Glomerular visceral epithelial cell (primary cell): ENCODE data around the gene PARD3.
A peak's percentile ranks its signal among the peaks of the same experiment; 100 is the strongest.
"Not testable (repeated sequence)": the region's sequence is repeated elsewhere in the genome, so short reads cannot be mapped to it uniquely, and the experiment has no call there.

Experiments
- DNase-seq: peaks from one replicate; pipeline ENCODE4 v3.0.0-alpha.2; 2016; ENCODE audit errors: extremely low spot score

The PARD3 gene

DNA sequence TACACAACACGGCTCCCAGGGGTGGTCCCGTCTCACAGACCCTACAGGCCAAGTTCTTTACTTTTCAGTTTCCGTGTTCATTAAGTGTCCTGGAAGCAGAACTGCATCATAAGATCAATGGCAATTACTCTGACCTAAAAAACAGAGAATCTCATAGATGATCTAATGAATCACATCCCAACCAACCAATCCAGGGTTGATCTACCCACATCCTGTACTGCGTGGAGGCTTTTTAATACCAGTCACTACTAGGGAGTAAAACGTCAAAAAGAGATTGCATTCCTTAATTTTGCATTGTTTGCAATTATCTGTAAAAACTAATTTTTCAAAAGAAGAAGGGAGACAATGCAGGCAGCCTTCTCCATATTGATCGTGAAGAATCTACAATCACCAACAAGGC is 72.6 kb downstream of the PARD3 start:
- no peak for DNase-seq

DNA sequence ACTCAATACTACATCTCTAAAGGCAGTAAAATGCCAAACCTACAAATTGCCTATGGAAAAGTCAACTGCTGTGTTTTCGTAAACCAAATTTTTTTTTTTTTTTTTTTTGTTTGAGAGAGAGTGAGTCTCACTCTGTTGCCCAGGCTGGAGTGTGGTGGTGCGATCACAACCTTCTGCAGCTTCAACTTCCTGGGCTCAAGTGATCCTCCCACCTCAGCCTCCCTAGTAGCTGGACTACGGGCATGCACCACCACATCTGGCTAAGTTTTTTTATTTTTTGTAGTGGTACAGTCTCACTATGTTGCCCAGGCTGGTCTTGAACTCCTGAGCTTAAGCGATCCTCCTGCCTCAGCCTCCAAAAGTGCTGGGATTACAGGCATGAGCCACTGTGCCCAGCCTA is 74.0 kb downstream of the PARD3 start:
- DNase-seq: not testable (repeated sequence)

DNA sequence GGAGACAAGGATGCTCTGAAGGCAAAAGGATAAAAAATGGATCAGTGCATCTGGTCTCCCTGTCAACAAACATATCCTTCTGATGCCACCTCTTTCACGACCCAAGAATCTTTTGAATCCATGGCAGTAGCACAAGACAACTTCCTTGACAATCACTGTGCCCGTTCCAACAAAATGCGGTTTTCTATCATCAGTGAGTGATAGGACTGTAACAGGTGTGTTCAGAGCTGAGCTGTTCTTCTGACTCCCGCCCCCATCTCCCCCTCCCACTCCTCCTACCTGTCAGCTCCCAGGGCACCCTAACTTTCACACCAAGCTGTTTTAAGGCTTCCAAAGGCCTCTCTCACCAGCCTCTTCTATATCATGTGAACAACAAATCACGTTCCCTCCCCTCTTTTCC is 74.8 kb downstream of the PARD3 start:
- DNase-seq: peak; percentile 22

DNA sequence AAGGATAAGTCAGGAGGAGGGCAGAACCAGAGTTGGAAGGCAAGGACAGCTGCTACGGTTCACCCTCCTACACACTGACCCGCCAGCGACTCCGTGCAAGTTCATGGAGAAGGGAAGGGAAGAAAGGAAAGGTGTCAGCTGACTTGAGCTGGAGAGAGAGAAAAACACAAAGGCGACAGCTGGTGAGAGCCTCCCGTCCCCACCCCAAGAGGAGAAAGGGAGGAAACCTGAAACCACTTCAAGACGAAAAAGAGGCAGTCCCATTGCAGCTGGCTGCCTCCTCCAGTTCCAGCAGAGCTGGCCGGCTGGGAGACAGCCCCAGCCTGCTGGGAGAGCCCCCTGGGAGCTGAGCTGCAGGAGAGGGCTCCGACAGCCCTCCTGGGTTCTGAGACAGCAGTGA is 75.2 kb downstream of the PARD3 start:
- DNase-seq: peak; percentile 84

DNA sequence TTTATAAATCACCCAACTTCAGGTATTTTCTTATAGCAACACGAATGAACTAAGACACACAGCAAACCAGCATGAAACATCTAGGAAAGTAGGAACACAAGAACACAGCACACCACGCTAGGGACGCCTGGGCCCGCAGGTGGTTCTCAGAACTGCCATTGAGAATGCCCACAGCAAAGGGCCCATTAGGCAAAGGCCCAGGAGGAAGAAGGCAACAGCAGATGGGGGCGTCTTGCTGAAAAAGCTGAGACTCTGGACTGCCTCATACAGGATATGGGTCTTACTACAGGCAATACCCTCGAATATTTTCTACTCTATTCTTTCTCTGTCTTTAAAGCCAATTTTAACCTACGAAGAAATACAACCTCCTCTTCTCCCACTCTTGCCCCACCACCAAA is 77.3 kb downstream of the PARD3 start:
- no peak for DNase-seq

DNA sequence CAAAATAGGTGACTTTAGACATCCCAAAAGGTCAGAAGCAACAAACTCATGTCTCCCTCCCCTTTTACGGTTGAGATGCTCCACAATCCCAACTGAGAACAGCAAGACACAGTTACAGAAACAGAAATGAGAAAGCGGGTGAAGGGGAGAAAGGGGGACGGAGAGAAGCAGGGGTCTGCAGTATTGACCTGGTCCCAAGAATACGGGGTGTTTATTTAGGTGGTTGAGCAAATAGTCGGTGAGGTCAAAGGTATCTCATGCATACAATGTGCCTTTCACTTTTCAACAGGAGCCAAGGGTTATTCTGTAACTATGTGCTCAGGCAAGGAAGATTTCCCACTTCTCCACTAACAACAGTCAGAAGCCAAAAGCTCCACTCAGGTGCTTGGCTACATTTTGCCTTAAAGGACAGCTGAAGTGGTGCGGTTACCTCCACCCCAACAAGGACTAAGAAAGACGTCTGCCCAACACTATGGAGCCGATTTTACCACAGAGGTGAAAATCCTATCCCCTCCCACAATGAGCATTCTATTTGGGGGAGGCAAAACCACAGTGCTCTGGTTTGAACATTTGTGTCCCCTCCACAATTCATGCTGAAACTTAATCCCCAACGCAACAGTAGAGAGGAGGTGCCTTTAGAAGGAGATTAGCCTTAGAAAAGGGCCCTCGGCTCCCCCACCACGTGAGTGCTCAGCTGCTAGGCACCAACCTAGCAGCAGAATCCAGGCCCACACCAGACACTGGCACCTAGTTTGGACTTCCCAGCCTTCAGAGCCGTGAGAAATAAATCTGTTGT is 77.9 kb downstream of the PARD3 start:
- peak; percentile 52 for DNase-seq

DNA sequence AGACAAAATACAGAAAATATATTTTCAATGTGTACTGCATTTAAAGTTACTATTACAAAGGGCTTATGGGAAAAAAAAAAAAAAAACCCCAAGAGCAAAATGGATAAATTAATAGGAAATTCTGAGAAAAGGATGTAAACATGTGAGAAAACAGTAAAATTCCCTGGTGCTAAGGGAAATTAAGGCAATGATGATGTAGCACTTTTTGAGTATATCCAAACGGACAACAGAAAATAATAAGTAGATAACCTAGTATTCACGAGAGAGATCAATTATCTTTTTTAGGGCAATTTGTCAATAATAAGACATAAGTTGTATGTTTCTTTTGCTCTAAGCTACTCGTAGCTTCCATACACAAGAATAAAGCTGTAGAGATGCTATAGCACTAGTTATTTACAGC is 80.2 kb downstream of the PARD3 start:
- no peak for DNase-seq

DNA sequence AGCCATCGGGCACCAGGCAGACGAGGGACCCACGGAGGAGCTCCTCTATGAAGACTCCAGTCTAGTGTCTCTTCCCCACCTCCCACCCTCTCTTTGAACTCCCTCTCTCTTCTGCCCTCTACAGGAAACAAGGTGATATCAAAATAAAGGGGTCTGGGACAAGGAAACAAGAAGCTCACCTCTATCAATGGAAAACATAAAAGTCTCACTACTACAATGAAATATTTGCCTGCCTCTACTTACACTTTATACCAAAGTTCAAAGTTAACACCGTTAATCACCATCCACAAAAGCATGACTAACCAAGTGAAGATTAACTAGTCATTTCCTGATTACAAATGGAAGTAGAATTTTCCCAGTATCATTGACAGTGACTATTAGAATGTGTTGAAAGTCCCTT is 82.2 kb downstream of the PARD3 start:
- DNase-seq: peak; percentile 58

DNA sequence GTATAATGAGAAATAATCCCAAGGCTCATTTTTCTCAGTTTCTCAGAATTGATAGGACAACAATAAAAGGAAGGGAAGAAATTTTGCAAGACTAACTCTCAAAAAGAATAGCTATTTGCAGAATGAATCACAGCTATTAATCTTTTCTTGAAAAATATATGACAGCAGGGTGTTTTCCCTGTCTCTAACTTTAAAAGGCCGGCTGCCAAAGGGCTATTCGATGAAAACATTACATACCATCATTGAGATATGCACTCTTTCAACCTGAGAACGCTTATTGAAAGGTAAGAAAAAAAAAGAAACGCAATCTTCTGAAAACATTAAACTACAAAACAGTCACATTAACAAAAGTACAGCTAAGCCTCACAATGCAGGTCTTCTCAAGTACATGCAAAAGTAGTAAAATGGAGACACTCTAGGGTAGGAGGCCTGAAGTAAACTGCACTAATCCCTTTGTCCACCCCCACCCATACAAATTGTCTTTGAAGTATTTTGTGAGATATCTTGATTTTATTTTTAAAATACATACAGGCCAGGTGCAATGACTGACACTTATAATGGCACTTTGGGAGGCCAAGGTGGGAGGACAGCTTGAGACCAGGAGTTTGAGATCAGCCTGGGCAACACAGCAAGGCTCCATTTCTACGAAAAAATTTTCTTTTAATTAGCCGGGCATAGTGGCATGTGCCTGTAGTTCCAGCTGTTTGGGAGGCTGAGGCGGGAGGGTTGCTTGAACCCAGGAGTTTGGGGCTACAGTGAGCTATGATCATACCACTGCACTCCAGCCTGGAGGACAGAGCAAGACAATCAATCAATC is 83.0 kb downstream of the PARD3 start:
- DNase-seq: peak; percentile 68

DNA sequence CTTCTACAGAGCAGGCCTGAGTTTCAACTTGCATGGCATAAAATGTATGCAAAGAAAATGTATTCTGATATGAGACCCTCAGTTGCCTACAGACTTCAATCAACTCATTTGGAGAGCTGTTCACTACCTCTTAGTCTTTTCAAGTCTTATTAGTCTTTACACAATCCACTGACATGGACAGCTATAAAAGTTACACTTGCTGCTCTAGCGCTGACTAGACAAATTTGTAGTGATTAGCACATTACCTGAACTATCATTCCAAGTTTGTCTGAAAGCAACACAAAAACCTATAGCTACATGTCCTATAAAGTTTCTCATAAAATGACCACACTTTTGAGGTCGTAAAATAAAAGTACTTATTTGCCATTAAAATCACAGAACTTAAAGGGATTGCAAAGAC is 83.9 kb downstream of the PARD3 start:
- DNase-seq: no peak

DNA sequence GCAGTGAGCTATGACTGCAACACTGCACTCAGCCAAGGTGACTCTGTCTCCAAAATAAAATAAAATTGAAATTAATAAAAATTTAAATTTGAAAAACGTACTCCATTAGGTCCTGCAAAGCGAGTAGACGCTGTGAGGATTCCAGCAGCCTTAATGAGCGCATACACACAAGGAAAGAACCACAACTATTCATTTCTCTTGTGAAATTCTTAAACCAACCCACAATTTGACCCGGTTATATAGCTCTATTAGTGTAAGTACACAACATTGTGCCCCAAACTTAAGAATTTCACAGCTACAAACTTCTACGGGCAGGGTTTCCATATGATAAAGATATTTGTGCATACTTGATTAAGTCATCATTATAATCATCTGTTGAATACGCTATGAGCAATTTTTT is 84.4 kb downstream of the PARD3 start:
- DNase-seq: no peak

DNA sequence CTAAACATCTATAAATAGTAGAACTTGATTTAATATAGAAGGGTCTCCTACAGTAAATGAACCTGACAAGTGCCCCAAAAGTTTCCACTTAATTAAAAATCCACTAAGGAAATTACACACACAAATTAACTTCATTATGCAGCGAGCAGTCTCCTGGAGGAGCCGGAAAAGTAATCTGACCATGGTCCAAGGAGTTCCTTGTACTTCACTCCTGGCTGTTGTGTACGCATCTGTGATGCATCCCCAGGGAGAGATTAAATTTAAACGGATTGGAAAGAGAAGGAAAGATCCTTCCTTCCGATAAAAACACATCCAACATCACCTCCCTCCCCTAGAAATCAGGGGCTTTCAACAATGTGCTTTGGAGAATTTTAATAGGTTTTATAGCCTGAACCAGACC is 85.5 kb downstream of the PARD3 start:
- no peak for DNase-seq

DNA sequence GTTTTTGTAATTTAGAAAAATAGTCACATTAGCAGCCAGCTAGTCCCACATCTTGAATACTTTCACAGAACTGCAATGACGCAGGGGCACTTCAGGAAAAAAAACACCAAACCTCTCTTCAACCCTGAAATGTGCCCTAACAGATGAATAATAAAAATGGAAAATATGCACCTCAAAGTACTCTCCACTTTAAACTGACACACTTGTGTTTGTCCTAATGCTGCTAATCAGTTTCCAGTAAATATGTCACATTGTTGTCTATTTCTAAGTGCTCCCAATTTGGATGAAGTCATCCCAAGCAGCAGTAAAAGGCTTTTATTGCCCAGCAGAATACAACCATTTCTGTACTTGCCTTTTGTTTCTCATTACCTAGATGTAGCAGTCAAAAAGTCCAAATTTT is 86.7 kb downstream of the PARD3 start:
- no peak for DNase-seq

DNA sequence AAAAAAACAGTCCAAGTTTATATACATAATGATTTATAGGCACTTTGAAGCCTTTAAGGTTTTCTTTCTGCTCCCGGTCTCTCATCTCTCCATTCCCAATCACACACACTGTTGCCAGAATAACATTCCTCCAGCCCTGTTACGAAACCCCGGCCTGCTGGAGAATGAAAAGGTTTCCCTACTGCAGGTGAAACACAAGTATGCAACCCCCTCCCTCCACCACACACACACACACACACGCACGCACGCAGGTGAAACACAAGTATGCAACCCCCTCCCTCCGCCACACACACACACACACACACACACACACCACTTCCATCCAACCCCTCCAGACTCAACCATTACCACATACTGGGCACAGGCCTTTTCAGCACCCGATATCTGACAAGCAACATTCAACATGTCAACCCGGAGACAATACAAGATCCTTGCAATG is 87.5 kb downstream of the PARD3 start:
- DNase-seq: no peak

DNA sequence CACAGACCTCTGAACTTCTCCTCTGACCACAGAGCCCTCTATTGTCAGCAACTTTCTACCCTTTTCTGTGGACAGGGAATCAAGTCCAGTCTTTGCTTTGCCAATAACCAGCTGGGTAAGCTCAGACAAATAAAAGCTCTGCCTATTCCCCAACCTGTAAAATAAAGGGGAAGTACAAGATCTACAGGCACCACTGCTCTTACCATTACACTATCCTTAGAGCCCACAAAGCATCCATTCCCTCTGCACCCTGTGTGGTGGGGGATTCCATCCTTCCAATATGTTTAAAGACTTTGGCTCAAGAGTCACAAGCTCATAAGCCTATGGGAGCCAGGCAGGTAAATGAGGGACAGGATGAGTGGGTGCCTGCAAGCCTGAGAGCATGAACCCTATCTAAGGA is 88.2 kb downstream of the PARD3 start:
- DNase-seq: no peak

DNA sequence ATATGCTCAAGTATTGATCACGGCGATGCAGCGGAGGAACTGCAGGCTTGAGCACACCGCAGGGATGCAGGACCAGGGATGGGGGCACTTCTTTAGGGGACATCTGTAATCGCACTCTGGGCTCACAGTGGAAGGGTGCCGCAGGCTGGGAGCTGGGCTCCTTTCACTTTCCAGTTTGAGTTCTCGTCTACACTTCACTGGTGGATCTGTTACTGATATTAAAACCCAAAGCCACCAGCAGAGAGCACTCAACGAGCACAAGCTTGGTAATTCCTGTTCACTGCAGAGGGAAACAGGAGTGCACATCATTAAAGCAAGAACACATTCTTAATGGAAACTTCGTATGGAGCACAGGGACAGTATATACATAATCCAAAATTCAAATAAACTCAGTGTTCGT is 91.3 kb downstream of the PARD3 start:
- peak; percentile 76 for DNase-seq

DNA sequence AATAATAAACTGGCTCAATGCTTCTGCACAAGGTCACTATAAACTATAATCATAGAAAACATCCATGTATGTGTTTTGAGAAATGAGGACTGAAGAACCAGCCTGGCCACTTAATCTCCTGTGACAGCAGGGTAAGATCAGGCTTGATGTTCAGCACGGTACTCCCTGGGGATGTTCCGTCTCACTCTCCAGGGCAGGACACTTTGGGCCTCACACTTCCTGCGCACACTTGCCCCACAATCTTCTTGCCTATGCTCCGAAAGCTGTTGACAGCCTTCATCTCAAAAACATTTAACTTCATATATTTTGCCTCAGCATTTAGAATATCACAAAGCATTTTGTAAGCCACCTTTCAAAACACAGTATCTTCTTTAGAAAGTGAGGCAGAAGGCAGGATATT is 92.7 kb downstream of the PARD3 start:
- no peak for DNase-seq

DNA sequence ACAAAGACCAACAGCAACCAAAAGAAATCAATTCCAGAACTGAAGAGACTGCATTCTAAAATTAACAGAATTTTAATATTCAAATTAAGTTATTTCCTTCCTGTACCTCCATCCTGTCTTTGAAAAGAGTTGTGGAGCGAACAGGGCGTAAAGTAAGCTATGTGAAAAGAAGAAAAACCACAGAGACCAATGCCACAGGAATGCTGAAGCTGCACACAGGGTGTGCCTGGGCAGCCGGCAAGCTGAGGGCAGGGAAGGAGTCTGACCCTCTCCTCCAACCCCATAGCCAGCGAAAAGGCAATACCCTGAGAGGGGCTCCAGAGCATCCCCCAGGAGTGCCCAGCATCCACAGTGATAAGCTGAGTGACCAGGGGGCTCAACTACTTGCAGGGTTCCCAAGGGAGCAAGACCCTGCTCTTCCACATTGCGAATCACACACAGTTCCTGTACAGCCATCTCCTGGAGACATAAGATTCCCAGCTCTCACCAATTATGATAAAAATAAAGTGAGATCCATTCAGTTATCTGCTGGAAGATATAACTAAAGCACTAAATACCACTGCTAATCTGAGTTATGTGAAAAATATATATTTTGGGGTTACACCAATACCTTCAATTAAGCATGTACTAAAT is 93.8 kb downstream of the PARD3 start:
- DNase-seq: peak; percentile 82

DNA sequence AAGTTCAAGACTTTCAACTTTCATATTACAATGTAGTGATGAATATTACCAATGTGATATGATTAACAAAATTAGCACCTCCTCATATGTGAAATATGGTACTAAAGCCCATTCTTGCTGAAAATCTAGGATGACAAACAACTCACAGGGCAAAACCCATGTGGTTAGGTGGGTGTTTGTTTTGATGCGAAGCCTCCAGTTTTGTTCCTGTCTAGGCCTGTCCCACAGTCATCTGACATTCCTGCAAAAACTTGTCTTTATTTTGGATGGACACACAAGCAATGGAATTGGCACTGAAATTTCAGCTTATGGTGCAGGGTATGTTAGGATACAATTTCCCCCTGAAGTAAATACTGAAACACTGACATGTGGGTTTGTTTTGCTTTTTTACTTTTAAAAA is 95.3 kb downstream of the PARD3 start:
- no peak for DNase-seq

DNA sequence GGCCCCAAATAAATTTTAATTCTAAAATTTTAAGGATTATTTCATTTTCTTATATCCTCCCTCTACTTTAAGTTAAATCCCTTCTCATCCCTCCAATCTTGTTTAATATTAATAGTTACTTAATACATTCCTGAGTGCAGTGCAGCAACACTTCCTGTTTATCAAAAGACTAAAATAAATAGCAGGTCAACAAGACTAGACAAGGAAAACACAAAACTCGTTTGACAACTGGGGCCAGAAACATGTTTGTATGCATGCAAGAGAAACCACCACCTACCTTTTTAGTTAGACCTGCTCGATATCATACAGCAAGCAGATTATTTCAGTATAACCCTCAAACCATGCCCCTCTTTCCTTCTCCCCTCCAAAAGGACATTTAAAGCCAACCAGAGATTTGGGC is 95.8 kb downstream of the PARD3 start:
- no peak for DNase-seq

DNA sequence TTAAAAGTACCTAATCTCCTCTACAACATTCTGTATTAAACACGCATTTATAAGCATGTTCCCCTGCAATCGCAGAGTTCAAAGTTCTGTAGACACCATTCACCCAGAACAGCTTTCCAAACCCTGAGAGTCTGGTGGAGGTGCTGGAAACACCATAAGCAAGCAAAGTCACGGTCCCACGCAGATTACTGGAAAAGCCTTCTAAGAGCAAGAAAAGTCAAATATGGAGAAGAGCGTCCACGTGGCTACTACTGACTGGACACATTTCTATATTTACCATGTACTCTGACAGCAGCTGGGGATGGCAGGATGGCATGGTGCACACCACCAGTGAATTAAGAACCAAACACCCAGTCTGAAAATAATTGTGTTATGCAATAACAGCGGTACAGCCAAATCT is 97.7 kb downstream of the PARD3 start:
- no peak for DNase-seq

DNA sequence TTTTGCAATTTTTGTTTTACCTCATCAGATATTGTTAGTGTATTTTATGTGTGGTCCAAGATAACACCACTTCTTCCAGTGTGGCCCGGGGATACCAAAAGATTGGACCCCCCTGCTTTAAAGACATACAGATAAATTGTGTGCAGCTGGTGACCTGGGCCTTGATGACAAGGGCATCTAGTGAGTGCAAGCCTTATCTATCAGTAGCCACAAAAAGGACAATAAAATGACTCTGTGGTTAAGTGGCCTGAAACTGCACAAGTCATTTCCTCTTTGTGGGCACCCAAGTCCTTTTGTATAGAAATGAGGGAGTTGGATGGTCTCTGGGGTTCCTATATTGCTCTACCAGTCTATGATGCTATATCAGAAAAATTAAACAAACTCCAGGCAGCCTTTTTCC is 98.1 kb downstream of the PARD3 start:
- DNase-seq: no peak

DNA sequence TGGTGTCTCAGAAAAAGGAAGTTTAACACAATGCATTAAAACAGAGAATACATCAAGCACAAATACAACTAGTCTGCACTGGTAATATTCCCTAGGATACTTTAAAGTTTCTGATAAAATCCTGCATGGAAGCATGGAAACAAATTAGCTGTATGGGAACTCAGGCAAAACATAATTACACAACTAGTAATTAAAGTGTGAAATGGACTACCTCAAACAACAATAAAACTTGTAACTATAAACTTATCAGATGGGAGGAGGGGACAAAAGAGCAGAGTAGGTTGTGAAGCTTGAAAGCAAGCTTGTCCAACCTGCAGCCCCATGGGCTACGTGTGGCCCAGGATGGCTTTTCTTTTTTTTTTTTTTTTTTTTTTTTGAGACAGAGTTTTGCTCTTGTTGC is 98.9 kb downstream of the PARD3 start:
- DNase-seq: no peak
